Left forelimb (tissue), 1 donor: ENCODE data around the gene SHTN1.

Source experiments
- DNase-seq: peaks from one replicate; pipeline ENCODE4 v3.0.0-alpha.2; 2018; ENCODE audit warnings: low spot score

Gene SHTN1

GRCh38 chr10:116833986-116834985 lies 170.7 kb downstream of the SHTN1 start:
- no peak for DNase-seq

- no peak for DNase-seq
These were observed 173.2 kb downstream of the SHTN1 start for GRCh38 chr10:116831790-116832189.
